MM.1S (cell line): ENCODE measurements around the gene NSD2.

Experiments
- CTCF ChIP-seq: fragments of 300-600 bp; sonication (generic); IDR thresholded peaks from 2 replicates; pipeline ENCODE4 v1.5.1; 2016; ENCODE audit warnings: antibody characterized with exemption, low read length, mixed read lengths
- EZH2 ChIP-seq: fragments of 300-600 bp; sonication (generic); optimal IDR thresholded peaks from 2 replicates; pipeline ENCODE3; 2017; ENCODE audit warnings: low read depth, mild to moderate bottlenecking, antibody characterized with exemption, low read length, mixed read lengths

GRCh38 chr4:1903035-1903434 lies 31.8 kb downstream of the NSD2 start:
- TF ChIP-seq EZH2 (no peak), CTCF (no peak)
